KMS-11 (cell line): ENCODE results near the gene NABP2.
A peak's percentile ranks its signal among the peaks of the same experiment; 100 is the strongest.

Experiments used
- H2AFZ ChIP-seq: fragments of 200-600 bp; sonication (generic); 2 replicates; pipeline ENCODE4 v1.6.1; 2016; ENCODE audit warnings: antibody characterized with exemption, mixed run types, low read depth
- H3K27ac ChIP-seq: fragments of 200-600 bp; sonication (generic); 2 replicates; pipeline ENCODE4 v1.6.1; 2016; ENCODE audit warnings: mild to moderate bottlenecking, mixed run types
- H3K27me3 ChIP-seq: fragments of 200-600 bp; sonication (generic); 2 replicates; pipeline ENCODE4 v1.6.1; 2017; ENCODE audit warnings: mild to moderate bottlenecking, low read depth, mixed run types, moderate library complexity; ENCODE audit not compliant: insufficient read depth
- H3K36me3 ChIP-seq: fragments of 200-600 bp; sonication (generic); 2 replicates; pipeline ENCODE4 v1.6.1; 2017; ENCODE audit warnings: mild to moderate bottlenecking, mixed run types; ENCODE audit not compliant: insufficient read depth
- H3K4me1 ChIP-seq: fragments of 200-600 bp; sonication (generic); 2 replicates; pipeline ENCODE4 v1.6.1; 2016; ENCODE audit warnings: mild to moderate bottlenecking, low read depth, mixed run types; ENCODE audit not compliant: poor library complexity, severe bottlenecking
- H3K4me2 ChIP-seq: fragments of 200-600 bp; sonication (generic); 2 replicates; pipeline ENCODE4 v1.7.0; 2016; ENCODE audit warnings: mild to moderate bottlenecking, mixed run types
- H3K4me3 ChIP-seq: fragments of 200-600 bp; sonication (generic); IDR thresholded peaks from 2 replicates; pipeline ENCODE4 v1.6.1; 2017; ENCODE audit warnings: low read depth, low read length, mixed read lengths; ENCODE audit not compliant: insufficient read depth
- H3K79me2 ChIP-seq: fragments of 200-600 bp; sonication (generic); 2 replicates; pipeline ENCODE4 v1.6.1; 2016; ENCODE audit warnings: low read depth, mixed run types; ENCODE audit not compliant: insufficient read depth
- H3K9ac ChIP-seq: fragments of 200-600 bp; sonication (generic); 2 replicates; pipeline ENCODE4 v1.6.1; 2016; ENCODE audit warnings: mild to moderate bottlenecking, mixed run types
- H4K20me1 ChIP-seq: fragments of 200-600 bp; sonication (generic); 2 replicates; pipeline ENCODE4 v1.6.1; 2016; ENCODE audit warnings: mild to moderate bottlenecking, mixed run types; ENCODE audit not compliant: insufficient read depth
- CTCF ChIP-seq: fragments of 200-600 bp; sonication (generic); conservative IDR thresholded peaks from 2 replicates; pipeline ENCODE4 v1.6.1; 2017; ENCODE audit warnings: low read depth, mild to moderate bottlenecking, antibody characterized with exemption, low read length, moderate library complexity, mixed read lengths

NABP2 gene

DNA sequence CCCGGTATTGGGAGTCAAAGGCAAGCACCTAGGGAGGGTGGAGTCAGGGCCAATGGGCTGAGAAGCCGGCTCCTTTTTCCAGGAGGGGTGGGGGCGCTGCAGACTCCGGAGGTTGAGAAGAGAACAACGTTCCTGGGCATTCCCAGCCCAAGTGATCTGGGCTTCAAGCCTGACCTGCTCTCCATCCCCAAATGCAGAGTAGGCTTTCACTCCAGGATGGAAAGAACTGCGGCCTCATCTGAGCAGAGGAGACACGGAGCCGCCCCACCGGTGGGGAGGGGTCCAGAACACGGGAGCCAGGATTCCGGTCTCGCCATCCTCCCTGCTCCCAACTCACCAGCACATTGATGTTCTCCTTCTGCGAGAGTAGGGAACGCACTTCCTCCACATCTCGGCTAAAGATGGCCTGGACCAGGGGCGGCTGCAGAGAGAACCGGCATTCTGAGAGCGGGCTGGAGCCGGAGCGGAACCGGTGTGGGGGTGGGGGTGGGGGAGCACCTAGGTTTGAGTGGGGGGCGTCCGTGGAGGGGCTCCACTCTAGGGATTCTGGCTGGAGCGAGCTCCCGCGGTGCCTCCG lies 33.4 kb downstream of the NABP2 start:
- H2AFZ ChIP-seq, result peak overlapping the region; percentile 100
- H3K4me1 ChIP-seq, result peaks cover 12% of the 10 kb centered on the region
- H3K4me2 ChIP-seq, result peak overlapping the region; percentile 61
- H3K79me2 ChIP-seq, result peaks cover 14% of the 10 kb centered on the region
- H3K27ac ChIP-seq, result no peak overlapping the region
- peaks cover 7% of the 10 kb centered on the region; the same call in 1 of the 2 replicates for H3K36me3 ChIP-seq
- TF ChIP-seq CTCF, result no peak; the same call in 1 of the 2 replicates
- peak overlapping the region; percentile 80 for H3K4me3 ChIP-seq
- no peaks in the 10 kb centered on the region for H3K27me3 ChIP-seq
- H3K9ac ChIP-seq, result peak overlapping the region; percentile 74; the same call in 1 of the 2 replicates
- no peaks in the 10 kb centered on the region for H4K20me1 ChIP-seq

GRCh38 chr12:56258068-56258819 lies 34.1 kb downstream of the NABP2 start, which contains the start of gene ANKRD52:
TSS of gene ANKRD52 (minus strand) at chr12:56258384. CDS start at chr12:56258269, 115 bp downstream.
- Histone ChIP-seq H3K27ac (peak within 1 kb of the TSS; percentile 48), H3K27me3 (no peaks in the 10 kb centered on the region), H3K4me2 (peak within 1 kb of the TSS; percentile 91), H3K4me3 (peak within 1 kb of the TSS; percentile 85), H4K20me1 (no peaks in the 10 kb centered on the region), H3K36me3 (peaks cover 7% of the 10 kb centered on the region; the same call in 1 of the 2 replicates), H3K79me2 (peaks cover 14% of the 10 kb centered on the region), H3K9ac (peak within 1 kb of the TSS; percentile 74), H2AFZ (peak within 1 kb of the TSS; percentile 100), H3K4me1 (peaks cover 12% of the 10 kb centered on the region)
- TF ChIP-seq CTCF, result peak; percentile 90

- no peaks in the 10 kb centered on the region for H3K27me3 ChIP-seq
- peak overlapping the region; percentile 100 for H2AFZ ChIP-seq
- H3K27ac ChIP-seq, result peak overlapping the region; percentile 48
- H3K4me1 ChIP-seq, result peaks cover 12% of the 10 kb centered on the region
- H3K79me2 ChIP-seq, result peaks cover 14% of the 10 kb centered on the region
- peak overlapping the region; percentile 91 for H3K4me2 ChIP-seq
- peaks cover 7% of the 10 kb centered on the region; the same call in 1 of the 2 replicates for H3K36me3 ChIP-seq
- H4K20me1 ChIP-seq, result no peaks in the 10 kb centered on the region
- H3K4me3 ChIP-seq, result peak overlapping the region; percentile 85
- TF ChIP-seq CTCF, result no peak; the same call in none of the 2 replicates
- peak overlapping the region; percentile 74 for H3K9ac ChIP-seq
Measured at GRCh38 chr12:56258820-56259183, 34.7 kb downstream of the NABP2 start.

DNA sequence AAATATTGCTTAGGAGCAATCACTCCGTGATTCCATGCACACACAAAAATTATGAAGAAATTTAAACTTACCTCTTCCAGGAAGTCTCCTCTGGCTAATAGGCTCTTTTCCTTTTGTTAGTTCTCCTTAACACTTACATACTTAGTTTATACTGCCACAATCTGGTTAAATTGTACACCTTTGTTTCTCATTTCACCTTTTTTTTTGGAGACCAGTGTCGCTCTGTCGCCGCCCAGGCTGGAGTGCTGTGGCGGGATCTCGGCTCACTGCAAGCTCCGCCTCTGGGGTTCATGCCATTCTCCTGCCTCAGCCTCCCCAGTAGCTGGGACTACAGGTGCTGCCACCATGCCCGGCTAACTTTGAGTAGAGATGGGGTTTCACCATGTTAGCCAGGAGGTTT lies 36.2 kb downstream of the NABP2 start:
- peaks cover 3% of the 10 kb centered on the region; the same call in 1 of the 2 replicates for H3K36me3 ChIP-seq
- H3K79me2 ChIP-seq, result peaks cover 14% of the 10 kb centered on the region
- no peak overlapping the region for H3K4me2 ChIP-seq
- no peak overlapping the region for H3K4me3 ChIP-seq
- no peaks in the 10 kb centered on the region for H3K27me3 ChIP-seq
- no peak overlapping the region for H2AFZ ChIP-seq
- H3K9ac ChIP-seq, result no peak overlapping the region
- no peaks in the 10 kb centered on the region for H4K20me1 ChIP-seq
- peaks cover 14% of the 10 kb centered on the region for H3K4me1 ChIP-seq
- no peak for TF ChIP-seq CTCF
- H3K27ac ChIP-seq, result no peak overlapping the region
